Astrocyte (in vitro differentiated cells and primary cell): Measurements from ENCODE around the gene CPZ.

Source experiments
- EZH2 ChIP-seq: IDR thresholded peaks from 2 replicates; pipeline ENCODE4 v1.6.1; 2012; ENCODE audit warnings: mild to moderate bottlenecking, low read length, inconsistent platforms; ENCODE audit not compliant: insufficient read depth
- TF ChIP-seq, protein P1 (sequence below): IDR thresholded peaks from 2 replicates; pipeline ENCODE4 v1.5.1; 2011; ENCODE audit warnings: low read depth, mild to moderate bottlenecking, inconsistent platforms, low read length, moderate library complexity; ENCODE audit not compliant: insufficient read depth

DNA sequence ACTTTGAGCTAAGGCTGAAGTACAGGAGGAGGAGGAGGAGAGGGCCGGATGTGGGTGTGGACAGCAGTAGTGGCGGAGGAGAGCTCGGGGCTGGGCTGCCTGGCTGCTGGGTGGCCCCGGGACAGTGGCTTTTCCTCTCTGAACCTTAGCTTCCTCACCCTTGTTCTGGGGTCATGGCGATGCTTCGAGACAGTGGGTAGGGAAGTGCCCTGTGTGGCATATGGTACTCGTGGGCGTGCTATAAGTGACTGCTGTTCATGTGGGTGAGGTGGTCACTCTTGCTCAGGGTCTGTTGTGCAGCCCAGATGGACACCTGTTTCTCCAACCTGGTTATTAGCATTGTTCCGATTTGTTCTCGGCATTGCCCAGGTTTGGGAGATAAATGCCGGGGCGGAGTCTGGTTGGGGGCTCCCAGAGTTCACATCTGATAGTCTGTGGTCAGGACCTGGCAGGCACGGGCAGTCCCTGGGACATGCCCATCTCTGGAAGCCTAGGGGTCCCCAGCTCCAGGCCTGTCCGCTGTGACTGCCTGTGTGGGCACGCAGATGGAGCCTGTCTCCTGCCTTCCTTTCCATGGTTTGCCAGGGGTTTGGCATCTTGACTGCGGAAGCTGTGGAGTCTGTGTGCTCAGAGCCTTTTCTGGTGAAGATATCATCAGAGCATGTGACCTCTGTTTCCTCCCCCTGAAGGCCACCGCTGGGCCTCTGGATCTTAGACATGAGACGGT, 4.9 kb upstream of the CPZ start:
- TF ChIP-seq, protein P1, sequence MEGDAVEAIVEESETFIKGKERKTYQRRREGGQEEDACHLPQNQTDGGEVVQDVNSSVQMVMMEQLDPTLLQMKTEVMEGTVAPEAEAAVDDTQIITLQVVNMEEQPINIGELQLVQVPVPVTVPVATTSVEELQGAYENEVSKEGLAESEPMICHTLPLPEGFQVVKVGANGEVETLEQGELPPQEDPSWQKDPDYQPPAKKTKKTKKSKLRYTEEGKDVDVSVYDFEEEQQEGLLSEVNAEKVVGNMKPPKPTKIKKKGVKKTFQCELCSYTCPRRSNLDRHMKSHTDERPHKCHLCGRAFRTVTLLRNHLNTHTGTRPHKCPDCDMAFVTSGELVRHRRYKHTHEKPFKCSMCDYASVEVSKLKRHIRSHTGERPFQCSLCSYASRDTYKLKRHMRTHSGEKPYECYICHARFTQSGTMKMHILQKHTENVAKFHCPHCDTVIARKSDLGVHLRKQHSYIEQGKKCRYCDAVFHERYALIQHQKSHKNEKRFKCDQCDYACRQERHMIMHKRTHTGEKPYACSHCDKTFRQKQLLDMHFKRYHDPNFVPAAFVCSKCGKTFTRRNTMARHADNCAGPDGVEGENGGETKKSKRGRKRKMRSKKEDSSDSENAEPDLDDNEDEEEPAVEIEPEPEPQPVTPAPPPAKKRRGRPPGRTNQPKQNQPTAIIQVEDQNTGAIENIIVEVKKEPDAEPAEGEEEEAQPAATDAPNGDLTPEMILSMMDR, result no peak
- no peak for TF ChIP-seq EZH2
